Measurements from ENCODE around the gene PNMT. TPM values are rescaled to one million over a fixed set of nuclear protein-coding genes. Genes with fewer than 3 reads are reported as not detected.

The PNMT gene
- total and polyA plus RNA-seq, 2 of the 13 experiments (the other 11 are each of a cell fraction or from before 2014, with no cell fraction given): 0.25 TPM; not detected in 1

DNA sequence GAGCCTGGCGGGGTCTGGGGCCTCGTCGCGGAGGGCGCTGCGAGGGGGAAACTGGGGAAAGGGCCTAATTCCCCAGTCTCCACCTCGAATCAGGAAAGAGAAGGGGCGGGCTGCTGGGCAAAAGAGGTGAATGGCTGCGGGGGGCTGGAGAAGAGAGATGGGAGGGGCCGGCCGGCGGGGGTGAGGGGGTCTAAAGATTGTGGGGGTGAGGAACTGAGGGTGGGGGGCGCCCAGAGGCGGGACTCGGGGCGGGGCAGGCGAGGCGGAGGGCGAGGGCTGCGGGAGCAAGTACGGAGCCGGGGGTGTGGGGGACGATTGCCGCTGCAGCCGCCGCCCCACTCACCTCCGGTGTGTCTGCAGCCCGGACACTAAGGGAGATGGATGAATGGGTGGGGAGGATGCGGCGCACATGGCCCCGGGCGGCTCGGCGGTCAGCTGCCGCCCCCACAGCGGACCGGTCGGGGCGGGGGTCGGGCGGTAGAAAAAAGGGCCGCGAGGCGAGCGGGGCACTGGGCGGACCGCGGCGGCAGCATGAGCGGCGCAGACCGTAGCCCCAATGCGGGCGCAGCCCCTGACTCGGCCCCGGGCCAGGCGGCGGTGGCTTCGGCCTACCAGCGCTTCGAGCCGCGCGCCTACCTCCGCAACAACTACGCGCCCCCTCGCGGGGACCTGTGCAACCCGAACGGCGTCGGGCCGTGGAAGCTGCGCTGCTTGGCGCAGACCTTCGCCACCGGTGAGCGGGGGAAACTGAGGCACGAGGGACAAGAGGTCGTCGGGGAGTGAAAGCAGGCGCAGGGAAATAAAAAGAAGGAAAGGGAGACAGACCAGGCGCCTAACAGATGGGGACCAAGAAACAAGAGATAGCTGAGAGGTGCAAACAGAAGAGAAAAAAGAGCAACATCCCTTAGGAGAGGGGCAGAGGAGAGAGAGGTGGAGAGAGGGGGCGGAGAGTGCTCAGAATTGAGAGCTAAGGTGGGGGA, at the start of gene PNMT (continued):
- TF ChIP-seq, protein P1, sequence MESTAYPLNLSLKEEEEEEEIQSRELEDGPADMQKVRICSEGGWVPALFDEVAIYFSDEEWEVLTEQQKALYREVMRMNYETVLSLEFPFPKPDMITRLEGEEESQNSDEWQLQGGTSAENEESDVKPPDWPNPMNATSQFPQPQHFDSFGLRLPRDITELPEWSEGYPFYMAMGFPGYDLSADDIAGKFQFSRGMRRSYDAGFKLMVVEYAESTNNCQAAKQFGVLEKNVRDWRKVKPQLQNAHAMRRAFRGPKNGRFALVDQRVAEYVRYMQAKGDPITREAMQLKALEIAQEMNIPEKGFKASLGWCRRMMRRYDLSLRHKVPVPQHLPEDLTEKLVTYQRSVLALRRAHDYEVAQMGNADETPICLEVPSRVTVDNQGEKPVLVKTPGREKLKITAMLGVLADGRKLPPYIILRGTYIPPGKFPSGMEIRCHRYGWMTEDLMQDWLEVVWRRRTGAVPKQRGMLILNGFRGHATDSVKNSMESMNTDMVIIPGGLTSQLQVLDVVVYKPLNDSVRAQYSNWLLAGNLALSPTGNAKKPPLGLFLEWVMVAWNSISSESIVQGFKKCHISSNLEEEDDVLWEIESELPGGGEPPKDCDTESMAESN (CRISPR knock-in tag; conservative IDR thresholded peaks at IDR 0.05): peak; percentile 73; the same call in 1 of the 2 replicates
- TF ChIP-seq PATZ1 (CRISPR knock-in tag; IDR thresholded peaks at IDR 0.05): peak; percentile 75; the same call in 1 of the 2 replicates
- TF ChIP-seq BATF2 (CRISPR knock-in tag; IDR thresholded peaks at IDR 0.05): no peak; the same call in 1 of the 2 replicates
- TF ChIP-seq TEAD3 (CRISPR knock-in tag; optimal IDR thresholded peaks at IDR 0.05; ENCODE audit: borderline replicate concordance): peak; percentile 54
- TF ChIP-seq HNF4A (CRISPR knock-in tag; IDR thresholded peaks at IDR 0.05): no peak
- peak; percentile 76; the same call in 1 of the 2 replicates for TF ChIP-seq KLF6 (CRISPR knock-in tag; IDR thresholded peaks at IDR 0.05)
- peak; percentile 72 for TF ChIP-seq IRF2 (CRISPR knock-in tag; IDR thresholded peaks at IDR 0.05)
- 0 out of 2 replicates have a peak, but pooled peaks have one; percentile 37 for TF ChIP-seq PAXIP1 (CRISPR knock-in tag; conservative IDR thresholded peaks at IDR 0.05)
- TF ChIP-seq NRL (CRISPR knock-in tag; IDR thresholded peaks at IDR 0.05; ENCODE audit: borderline replicate concordance): peak; percentile 83; the same call in 1 of the 2 replicates
- TF ChIP-seq ZC3H13 (CRISPR knock-in tag; IDR thresholded peaks at IDR 0.05): no peak
- no peak for TF ChIP-seq HMG20A (CRISPR knock-in tag; IDR thresholded peaks at IDR 0.05; ENCODE audit: borderline replicate concordance)
- no peak for TF ChIP-seq MTF1 (CRISPR knock-in tag; IDR thresholded peaks at IDR 0.05)
- TF ChIP-seq ZNF17 (CRISPR knock-in tag; IDR thresholded peaks at IDR 0.05): no peak
- peak; percentile 83; the same call in 1 of the 2 replicates for TF ChIP-seq ETV6 (CRISPR knock-in tag; conservative IDR thresholded peaks at IDR 0.05)
- TF ChIP-seq TMF1 (CRISPR knock-in tag; IDR thresholded peaks at IDR 0.05; ENCODE audit: low read depth): no peak; the same call in 1 of the 2 replicates
- TF ChIP-seq SMAD3 (CRISPR knock-in tag; IDR thresholded peaks at IDR 0.05): peak; percentile 74; the same call in 1 of the 2 replicates
- TF ChIP-seq ZNF777 (CRISPR knock-in tag; IDR thresholded peaks at IDR 0.05): peak; percentile 90
- no peak; the same call in 1 of the 2 replicates for TF ChIP-seq CERS6 (CRISPR knock-in tag; IDR thresholded peaks at IDR 0.05)
- 0 out of 2 replicates have a peak, but pooled peaks have one; percentile 44 for TF ChIP-seq MIER2 (CRISPR knock-in tag; IDR thresholded peaks at IDR 0.05)
- peak; percentile 87 for TF ChIP-seq HNRNPLL (IDR thresholded peaks at IDR 0.05; ENCODE audit: low read depth, low read length, poor library complexity, severe bottlenecking)
